HEK293T (cell line): ENCODE results near the gene COL20A1.

Experiments used
- BHLHE40 ChIP-seq: fragments of 450-650 bp; IDR thresholded peaks from 2 replicates; pipeline ENCODE4 v1.6.1; 2016; ENCODE audit warnings: mild to moderate bottlenecking, moderate library complexity, borderline replicate concordance
- FOXA1 ChIP-seq: fragments of 450-650 bp; IDR thresholded peaks from 2 replicates; pipeline ENCODE4 v1.6.1; 2016; ENCODE audit warnings: mild to moderate bottlenecking
- FOXK2 ChIP-seq: fragments of 450-650 bp; IDR thresholded peaks from 2 replicates; pipeline ENCODE4 v1.6.1; 2016; ENCODE audit warnings: mild to moderate bottlenecking
- HDGF ChIP-seq: fragments of 450-650 bp; IDR thresholded peaks from 2 replicates; pipeline ENCODE4 v1.6.1; 2017; ENCODE audit warnings: antibody characterized with exemption, borderline replicate concordance
- LEF1 ChIP-seq: fragments of 450-650 bp; IDR thresholded peaks from 2 replicates; pipeline ENCODE4 v1.6.1; 2017; ENCODE audit warnings: mild to moderate bottlenecking, borderline replicate concordance
- NFRKB ChIP-seq: fragments of 450-650 bp; IDR thresholded peaks from 2 replicates; pipeline ENCODE4 v1.6.1; 2016; ENCODE audit warnings: mild to moderate bottlenecking, moderate library complexity
- PKNOX1 ChIP-seq: fragments of 450-650 bp; IDR thresholded peaks from 2 replicates; pipeline ENCODE4 v1.6.1; 2016
- SP1 ChIP-seq: fragments of 450-650 bp; IDR thresholded peaks from 2 replicates; pipeline ENCODE4 v1.6.1; 2017
- SUZ12 ChIP-seq: fragments of 450-650 bp; IDR thresholded peaks from 2 replicates; pipeline ENCODE4 v1.6.1; 2016; ENCODE audit warnings: mild to moderate bottlenecking
- TARDBP ChIP-seq: fragments of 450-650 bp; IDR thresholded peaks from 2 replicates; pipeline ENCODE4 v1.6.1; 2016

GRCh38 chr20:63243604-63244247 is 49.3 kb upstream of the COL20A1 start:
- TF ChIP-seq SP1 (no peak), LEF1 (no peak), BHLHE40 (no peak), SUZ12 (no peak), HDGF (no peak), FOXA1 (no peak), TARDBP (no peak), PKNOX1 (no peak), NFRKB (no peak), FOXK2 (no peak)
